ENCODE measurements around the gene MYH3. TPM values are rescaled to one million over a fixed set of nuclear protein-coding genes. Genes with fewer than 3 reads are reported as not detected.

Gene MYH3
- total RNA-seq, 1 experiment from 2014 or later: 2.4 TPM

- Mint-ChIP-seq H3K4me3 (ENCODE audit: unreplicated experiment) (no peak overlapping the region), H3K27ac (ENCODE audit: unreplicated experiment) (no peak overlapping the region), H3K36me3 (ENCODE audit: insufficient read depth, unreplicated experiment) (no peaks in the 10 kb centered on the region), H3K9me3 (ENCODE audit: unreplicated experiment) (no peaks in the 10 kb centered on the region), H3K4me1 (ENCODE audit: low read depth, unreplicated experiment) (no peaks in the 10 kb centered on the region), H3K27me3 (ENCODE audit: insufficient read depth, unreplicated experiment) (no peaks in the 10 kb centered on the region)
- H3K36me3 ChIP-seq (ENCODE audit: control insufficient read depth, insufficient read depth, low read length): no peaks in the 10 kb centered on the region
- H3K9me3 ChIP-seq: no peaks in the 10 kb centered on the region
- TF ChIP-seq, protein P1, sequence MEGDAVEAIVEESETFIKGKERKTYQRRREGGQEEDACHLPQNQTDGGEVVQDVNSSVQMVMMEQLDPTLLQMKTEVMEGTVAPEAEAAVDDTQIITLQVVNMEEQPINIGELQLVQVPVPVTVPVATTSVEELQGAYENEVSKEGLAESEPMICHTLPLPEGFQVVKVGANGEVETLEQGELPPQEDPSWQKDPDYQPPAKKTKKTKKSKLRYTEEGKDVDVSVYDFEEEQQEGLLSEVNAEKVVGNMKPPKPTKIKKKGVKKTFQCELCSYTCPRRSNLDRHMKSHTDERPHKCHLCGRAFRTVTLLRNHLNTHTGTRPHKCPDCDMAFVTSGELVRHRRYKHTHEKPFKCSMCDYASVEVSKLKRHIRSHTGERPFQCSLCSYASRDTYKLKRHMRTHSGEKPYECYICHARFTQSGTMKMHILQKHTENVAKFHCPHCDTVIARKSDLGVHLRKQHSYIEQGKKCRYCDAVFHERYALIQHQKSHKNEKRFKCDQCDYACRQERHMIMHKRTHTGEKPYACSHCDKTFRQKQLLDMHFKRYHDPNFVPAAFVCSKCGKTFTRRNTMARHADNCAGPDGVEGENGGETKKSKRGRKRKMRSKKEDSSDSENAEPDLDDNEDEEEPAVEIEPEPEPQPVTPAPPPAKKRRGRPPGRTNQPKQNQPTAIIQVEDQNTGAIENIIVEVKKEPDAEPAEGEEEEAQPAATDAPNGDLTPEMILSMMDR (IDR thresholded peaks at IDR 0.05; ENCODE audit: insufficient read depth in 1 of 2, low read depth in 1 of 2, low read length in 1 of 2, severe bottlenecking in 1 of 2, unreplicated experiment in 1 of 2): no peak
- intact Hi-C loops (cut with micrococcal nuclease; ENCODE audit: unreplicated experiment): no loop called here
- H3K4me3 ChIP-seq (ENCODE audit: low read depth, low read length): no peak overlapping the region
- DNase-seq: no peak
- no peaks in the 10 kb centered on the region for H3K27me3 ChIP-seq (replicated peaks; ENCODE audit: control insufficient read depth, insufficient read depth, low read length)
- no TSS peak for BruUV-seq (replicated peaks)
- POLR2A ChIA-PET: no interaction called here
- H3K4me1 ChIP-seq: no peaks in the 10 kb centered on the region
- CTCF ChIA-PET: no interaction called here
These were observed 32.1 kb downstream of the MYH3 start for GRCh38 chr17:10624969-10625368.

- TF ChIP-seq, protein P1 (IDR thresholded peaks at IDR 0.05; ENCODE audit: insufficient read depth in 1 of 2, low read depth in 1 of 2, low read length in 1 of 2, severe bottlenecking in 1 of 2, unreplicated experiment in 1 of 2): no peak
- no peaks in the 10 kb centered on the region for H3K4me1 ChIP-seq
- H3K9me3 Mint-ChIP-seq (ENCODE audit: unreplicated experiment): no peaks in the 10 kb centered on the region
- H3K27me3 Mint-ChIP-seq (ENCODE audit: insufficient read depth, unreplicated experiment): no peaks in the 10 kb centered on the region
- H3K4me3 ChIP-seq (ENCODE audit: low read depth, low read length): no peak overlapping the region
- ChIA-PET CTCF (no interaction called here), POLR2A (no interaction called here)
- H3K36me3 Mint-ChIP-seq (ENCODE audit: insufficient read depth, unreplicated experiment): no peaks in the 10 kb centered on the region
- no TSS peak for BruUV-seq (replicated peaks)
- no peaks in the 10 kb centered on the region for H3K27me3 ChIP-seq (replicated peaks; ENCODE audit: control insufficient read depth, insufficient read depth, low read length)
- no peak overlapping the region for H3K27ac Mint-ChIP-seq (ENCODE audit: unreplicated experiment)
- no peaks in the 10 kb centered on the region for H3K4me1 Mint-ChIP-seq (ENCODE audit: low read depth, unreplicated experiment)
- intact Hi-C loops (cut with micrococcal nuclease; ENCODE audit: unreplicated experiment): no loop called here
- H3K4me3 Mint-ChIP-seq (ENCODE audit: unreplicated experiment): no peak overlapping the region
- DNase-seq: no peak
- no peaks in the 10 kb centered on the region for H3K9me3 ChIP-seq
- H3K36me3 ChIP-seq (ENCODE audit: control insufficient read depth, insufficient read depth, low read length): no peaks in the 10 kb centered on the region
These were observed 33.3 kb downstream of the MYH3 start for GRCh38 chr17:10623737-10624338.

DNA sequence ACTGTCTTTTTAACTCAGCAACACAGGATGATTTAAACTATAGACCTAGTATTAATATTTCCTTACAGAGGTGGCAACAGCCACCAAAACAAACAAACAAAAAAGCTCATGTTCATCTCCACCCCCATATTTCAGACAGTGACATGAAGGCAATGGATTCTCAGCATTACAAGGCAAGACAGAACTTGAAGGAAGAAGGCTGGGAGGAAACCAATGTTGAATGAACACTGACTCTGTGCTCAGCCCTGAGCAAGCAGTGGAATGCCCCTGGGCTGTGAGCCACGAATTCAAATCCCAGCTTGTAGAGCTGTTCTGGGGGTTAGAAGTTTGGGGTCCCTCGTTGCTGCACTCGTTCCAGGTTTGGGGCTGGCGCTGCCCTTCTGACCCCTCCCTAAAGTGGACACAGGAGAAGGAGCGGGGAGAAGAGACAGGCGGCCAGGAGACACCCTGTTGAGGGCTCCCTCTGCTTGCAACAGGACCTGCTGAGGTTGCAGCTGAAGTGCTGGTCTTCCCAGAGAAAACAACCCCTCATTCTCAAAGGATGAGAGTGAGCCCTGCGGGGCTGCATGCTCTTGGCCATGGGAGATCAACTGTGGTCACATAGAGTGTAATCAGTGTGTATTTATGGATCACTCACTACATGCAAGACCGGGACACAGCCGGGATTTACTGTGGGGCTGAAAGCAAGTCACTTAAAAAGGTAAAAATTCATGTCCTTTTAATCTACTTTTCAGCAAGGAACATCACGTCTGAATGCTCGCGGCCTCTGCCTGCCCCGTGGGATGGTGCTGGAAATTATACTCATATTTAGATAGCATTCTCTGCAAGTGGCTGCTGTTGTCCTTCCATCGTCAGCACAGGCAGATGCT, 34.3 kb downstream of the MYH3 start:
- H3K27me3 Mint-ChIP-seq (ENCODE audit: insufficient read depth, unreplicated experiment): no peaks in the 10 kb centered on the region
- Histone ChIP-seq H3K36me3 (ENCODE audit: control insufficient read depth, insufficient read depth, low read length) (no peaks in the 10 kb centered on the region), H3K9me3 (no peaks in the 10 kb centered on the region), H3K27me3 (replicated peaks; ENCODE audit: control insufficient read depth, insufficient read depth, low read length) (no peaks in the 10 kb centered on the region), H3K4me3 (ENCODE audit: low read depth, low read length) (no peak overlapping the region), H3K4me1 (no peaks in the 10 kb centered on the region)
- H3K4me1 Mint-ChIP-seq (ENCODE audit: low read depth, unreplicated experiment): no peaks in the 10 kb centered on the region
- DNase-seq: no peak
- TF ChIP-seq, protein P1 (IDR thresholded peaks at IDR 0.05; ENCODE audit: insufficient read depth in 1 of 2, low read depth in 1 of 2, low read length in 1 of 2, severe bottlenecking in 1 of 2, unreplicated experiment in 1 of 2): no peak
- H3K36me3 Mint-ChIP-seq (ENCODE audit: insufficient read depth, unreplicated experiment): no peaks in the 10 kb centered on the region
- intact Hi-C loops (cut with micrococcal nuclease; ENCODE audit: unreplicated experiment): no loop called here
- ChIA-PET POLR2A (no interaction called here), CTCF (no interaction called here)
- no peak overlapping the region for H3K27ac Mint-ChIP-seq (ENCODE audit: unreplicated experiment)
- no peaks in the 10 kb centered on the region for H3K9me3 Mint-ChIP-seq (ENCODE audit: unreplicated experiment)
- H3K4me3 Mint-ChIP-seq (ENCODE audit: unreplicated experiment): no peak overlapping the region
- BruUV-seq (replicated peaks): no TSS peak

All from Caco-2 (cell line).